OCI-LY7 (cell line): ENCODE measurements around the gene OPN5. TPM values are rescaled to one million over a fixed set of nuclear protein-coding genes. Genes with fewer than 3 reads are reported as not detected.

ENCODE experiments used
- BruUV-seq: library from RNA; stranded (reverse); fragments of 400-500 nt; replicated peaks from 2 replicates; lab custom pipeline; 2021; lab: Mats Ljungman, UMichigan
- CTCF ChIA-PET: fragments of 300-600 bp; sonication (Branson Sonifier 250); formaldehyde crosslinking; loops from one replicate; lab custom pipeline; 2022; ENCODE audit warnings: antibody characterized with exemption; ENCODE audit not compliant: unreplicated experiment; lab: Charles Lee
- POLR2A ChIA-PET: fragments of 300-600 bp; sonication (Branson Sonifier 250); formaldehyde crosslinking; loops from one replicate; lab custom pipeline; 2022; ENCODE audit warnings: antibody characterized with exemption; lab: Charles Lee
- DNase-seq: peaks from one replicate; pipeline ENCODE4 v3.0.0-alpha.2; 2015; ENCODE audit warnings: low spot score
- H2AFZ ChIP-seq: fragments of 200-600 bp; sonication (generic), shearing (Covaris generic); 2 replicates; pipeline ENCODE4 v1.6.1; 2014; ENCODE audit warnings: mild to moderate bottlenecking, antibody characterized with exemption, low read length, moderate library complexity
- H3K27ac ChIP-seq: fragments of 200-600 bp; sonication (generic); 2 replicates; pipeline ENCODE4 v1.5.1; 2014; ENCODE audit warnings: mixed run types, low read depth, mild to moderate bottlenecking, moderate library complexity, low read length, inconsistent platforms; ENCODE audit not compliant: poor library complexity, severe bottlenecking
- H3K36me3 ChIP-seq: fragments of 200-600 bp; sonication (generic); 2 replicates; pipeline ENCODE4 v1.6.1; 2014; ENCODE audit warnings: mild to moderate bottlenecking, antibody characterized with exemption, low read length, moderate library complexity, mixed read lengths; ENCODE audit not compliant: insufficient read depth
- H3K4me1 ChIP-seq: fragments of 200-600 bp; sonication (generic); 2 replicates; pipeline ENCODE4 v1.5.1; 2014; ENCODE audit warnings: mild to moderate bottlenecking, low read length; ENCODE audit not compliant: insufficient read depth, poor library complexity, severe bottlenecking
- H3K4me2 ChIP-seq: fragments of 200-600 bp; sonication (generic); 2 replicates; pipeline ENCODE4 v1.6.1; 2014; ENCODE audit warnings: mild to moderate bottlenecking, low read length
- H3K4me3 ChIP-seq: fragments of 200-600 bp; sonication (generic); 2 replicates; pipeline ENCODE4 v1.5.1; 2014; ENCODE audit warnings: mild to moderate bottlenecking, low read depth, low read length; ENCODE audit not compliant: poor library complexity, severe bottlenecking
- H3K79me2 ChIP-seq: fragments of 200-600 bp; sonication (generic); 2 replicates; pipeline ENCODE4 v1.6.1; 2016; ENCODE audit warnings: low read depth, mild to moderate bottlenecking, low read length, moderate library complexity, mixed read lengths; ENCODE audit not compliant: insufficient read depth
- H3K9me2 ChIP-seq: fragments of 200-600 bp; sonication (generic); 2 replicates; pipeline ENCODE4 v1.6.1; 2016; ENCODE audit warnings: mild to moderate bottlenecking, low read length, mixed read lengths; ENCODE audit not compliant: insufficient read depth
- H3K9me3 ChIP-seq: fragments of 200-600 bp; sonication (generic); 2 replicates; pipeline ENCODE4 v1.6.1; 2014; ENCODE audit warnings: mild to moderate bottlenecking, mixed run types, low read length, mixed read lengths
- H4K20me1 ChIP-seq: fragments of 200-600 bp; sonication (generic); 2 replicates; pipeline ENCODE4 v1.6.1; 2014; ENCODE audit warnings: mild to moderate bottlenecking, antibody characterized with exemption, low read length, moderate library complexity, mixed read lengths; ENCODE audit not compliant: insufficient read depth
- CTCF ChIP-seq: fragments of 200-600 bp; sonication (generic); conservative IDR thresholded peaks from 2 replicates; pipeline ENCODE4 v1.5.1; 2014; ENCODE audit warnings: mild to moderate bottlenecking, antibody characterized with exemption, low read length, moderate library complexity, mixed read lengths
- EZH2phosphoT487 ChIP-seq: fragments of 200-600 bp; sonication (generic); IDR thresholded peaks from 2 replicates; pipeline ENCODE4 v1.6.1; 2018; ENCODE audit warnings: low read depth, borderline replicate concordance, mild to moderate bottlenecking, mixed run types, antibody characterized with exemption, low read length, moderate library complexity, mixed read lengths
- intact Hi-C: fragments of 100-400 bp; cut with micrococcal nuclease; formaldehyde crosslinking; loops from one replicate; pipeline ENCODE4 v1.10.0; 2022; ENCODE audit not compliant: unreplicated experiment
- total RNA-seq, 2 experiments: library from RNA; depleted of rRNA in 1 of 2; stranded (reverse); fragments of >200 nt in 1 of 2; shearing (Covaris generic) in 1 of 2; gene quantifications; 2 replicates each; pipeline ENCODE4 v1.2.3, GENCODE V29; 2014 to 2022

The OPN5 gene
- total RNA-seq, 2 experiments from 2014 or later = not detected

GRCh38 chr6:47749757-47750156 is 32.1 kb upstream of the OPN5 start:
- Histone ChIP-seq H3K4me1 (no peaks in the 10 kb centered on the region), H4K20me1 (no peaks in the 10 kb centered on the region), H3K4me3 (no peak overlapping the region), H3K9me3 (no peaks in the 10 kb centered on the region), H3K36me3 (no peaks in the 10 kb centered on the region), H2AFZ (no peak overlapping the region), H3K27ac (no peak overlapping the region), H3K9me2 (no peaks in the 10 kb centered on the region), H3K4me2 (no peak overlapping the region), H3K79me2 (no peaks in the 10 kb centered on the region)
- TF ChIP-seq EZH2phosphoT487 (no peak), CTCF (no peak)
- no peak for DNase-seq
- no TSS peak for BruUV-seq
- POLR2A ChIA-PET = interaction anchor here (1.3 kb wide), 1 partner anchor 8 kb away, joined by 6 read pairs; no protein-coding TSS in a partner anchor
- CTCF ChIA-PET = no interaction called here
- intact Hi-C loops = no loop called here

GRCh38 chr6:47752801-47753200 is 29.0 kb upstream of the OPN5 start:
- ChIA-PET POLR2A (interaction anchor here (1.1 kb wide), 1 partner anchor 18 kb away, joined by 3 read pairs; no protein-coding TSS in a partner anchor), CTCF (no interaction called here)
- BruUV-seq = no TSS peak
- no peaks in the 10 kb centered on the region for H3K36me3 ChIP-seq
- no peak overlapping the region for H3K4me2 ChIP-seq
- H3K9me3 ChIP-seq = no peaks in the 10 kb centered on the region
- no peaks in the 10 kb centered on the region for H3K79me2 ChIP-seq
- no peak for DNase-seq
- H4K20me1 ChIP-seq = no peaks in the 10 kb centered on the region
- H3K9me2 ChIP-seq = no peaks in the 10 kb centered on the region
- no peak for TF ChIP-seq CTCF
- TF ChIP-seq EZH2phosphoT487 = no peak
- no peaks in the 10 kb centered on the region for H3K4me1 ChIP-seq
- H3K4me3 ChIP-seq = no peak overlapping the region
- H2AFZ ChIP-seq = no peak overlapping the region
- intact Hi-C loops = no loop called here
- H3K27ac ChIP-seq = no peak overlapping the region

- Histone ChIP-seq H3K27ac (no peak overlapping the region), H3K9me3 (no peaks in the 10 kb centered on the region), H3K4me1 (no peaks in the 10 kb centered on the region), H3K79me2 (no peaks in the 10 kb centered on the region), H3K9me2 (no peaks in the 10 kb centered on the region), H3K4me2 (no peak overlapping the region), H2AFZ (no peak overlapping the region), H3K36me3 (no peaks in the 10 kb centered on the region), H4K20me1 (no peaks in the 10 kb centered on the region), H3K4me3 (no peak overlapping the region)
- ChIA-PET CTCF (no interaction called here), POLR2A (no interaction called here)
- no peak for DNase-seq
- intact Hi-C loops = no loop called here
- TF ChIP-seq CTCF (no peak), EZH2phosphoT487 (no peak)
- no TSS peak for BruUV-seq
These were observed 22.5 kb upstream of the OPN5 start for GRCh38 chr6:47759364-47759763.
